A549 (cell line): Measurements from ENCODE around the gene SDHB. TPM values are rescaled to one million over a fixed set of nuclear protein-coding genes. Genes with fewer than 3 reads are reported as not detected.

Source experiments
- ATAC-seq, 2 experiments: fragments of 200-7000 bp in 1 of 2; fragments of >200 bp in 1 of 2; cut with Nextera tagmentation in 1 of 2; cut with Tn5 transposase in 1 of 2; 3 replicates each; pipeline versions ENCODE4 v1.8.0 to v1.9.1; 2018 to 2020; ENCODE audit warnings: mild to moderate bottlenecking in 1 of 2, moderate library complexity in 1 of 2
- CTCF ChIA-PET: fragments of 300-600 bp; sonication (Branson Sonifier 250); formaldehyde crosslinking; extraction: SDS; loops from one replicate; lab custom pipeline; 2021; ENCODE audit warnings: antibody characterized with exemption, inconsistent platforms; lab: Yijun Ruan, JAX
- POLR2A ChIA-PET: fragments of 350-600 bp; formaldehyde crosslinking; extraction: SDS; loops from one replicate; lab custom pipeline; 2021; ENCODE audit warnings: antibody characterized with exemption, inconsistent platforms; lab: Yijun Ruan, JAX
- DNase-seq, 2 experiments: peaks; one replicate each; pipeline versions ENCODE4 v3.0.0 to v3.0.0-alpha.2; 2011 to 2016; ENCODE audit warnings: low read depth in 1 of 2, low spot score in 1 of 2
- FAIRE-seq: peaks from 2 replicates; lab custom pipeline; 2011; peaks lifted over from hg19 to GRCh38; lab: Jason Lieb, UNC
- H3K27ac ChIP-seq, 2 experiments: fragments of >200 bp; sonication (Bioruptor Twin); formaldehyde crosslinking; 3 replicates each; pipeline ENCODE4 v1.5.1; 2016 to 2017
- H3K4me1 ChIP-seq: fragments of >200 bp; sonication (Bioruptor Twin); formaldehyde crosslinking; 3 replicates; pipeline ENCODE4 v1.6.1; 2016
- H3K4me2 ChIP-seq: fragments of >200 bp; sonication (Bioruptor Twin); formaldehyde crosslinking; 3 replicates; pipeline ENCODE4 v1.6.1; 2016
- H3K4me3 ChIP-seq: fragments of >200 bp; sonication (Bioruptor Twin); formaldehyde crosslinking; 3 replicates; pipeline ENCODE4 v1.5.1; 2016
- H3K9me3 ChIP-seq: fragments of >200 bp; sonication (Bioruptor Twin); formaldehyde crosslinking; 3 replicates; pipeline ENCODE4 v1.6.1; 2016
- CBX2 ChIP-seq: fragments of 200-600 bp; sonication (generic); IDR thresholded peaks from 2 replicates; pipeline ENCODE4 v1.6.1; 2016; ENCODE audit warnings: low read depth, mild to moderate bottlenecking, borderline replicate concordance
- CEBPB ChIP-seq, 2 experiments: fragments of >200 bp in 1 of 2; sonication (Bioruptor Twin) in 1 of 2; formaldehyde crosslinking in 1 of 2; IDR thresholded peaks; 2 replicates each; pipeline ENCODE4 v1.6.1; 2012 to 2016
- CHD2 ChIP-seq: fragments of 150-350 bp; IDR thresholded peaks from 2 replicates; pipeline ENCODE4 v1.6.1; 2014; ENCODE audit warnings: low read length; ENCODE audit not compliant: partially characterized antibody
- CHD4 ChIP-seq: fragments of 200-600 bp; sonication (generic); IDR thresholded peaks from 2 replicates; pipeline ENCODE4 v1.6.1; 2016; ENCODE audit warnings: antibody characterized with exemption, mild to moderate bottlenecking, borderline replicate concordance
- EHMT2 ChIP-seq: fragments of 200-600 bp; sonication (generic); IDR thresholded peaks from 2 replicates; pipeline ENCODE4 v1.6.1; 2016; ENCODE audit warnings: antibody characterized with exemption, low read depth, mild to moderate bottlenecking, moderate library complexity
- EP300 ChIP-seq, 2 experiments: fragments of >200 bp; sonication (Bioruptor Twin); formaldehyde crosslinking; IDR thresholded peaks; 2 replicates in 1 of 2; 3 replicates in 1 of 2; pipeline ENCODE4 v1.6.1; 2016 to 2017
- FOSB ChIP-seq: fragments of 250-450 bp; sonication (Bioruptor Pico); IDR thresholded peaks from 2 replicates; pipeline ENCODE4 v1.5.0; 2020; ENCODE audit warnings: mild to moderate bottlenecking, moderate library complexity
- HEYL ChIP-seq: fragments of 250-450 bp; sonication (Bioruptor Pico); IDR thresholded peaks from 2 replicates; pipeline ENCODE4 v1.8.0; 2021; ENCODE audit warnings: mild to moderate bottlenecking, moderate library complexity
- HOXB5 ChIP-seq: fragments of 250-450 bp; sonication (Bioruptor Pico); IDR thresholded peaks from 2 replicates; pipeline ENCODE4 v1.5.0; 2020; ENCODE audit warnings: mild to moderate bottlenecking, moderate library complexity
- JUN ChIP-seq, 2 experiments: fragments of >200 bp; sonication (Bioruptor Twin); formaldehyde crosslinking; IDR thresholded peaks; 2 replicates in 1 of 2; 3 replicates in 1 of 2; pipeline ENCODE4 v1.6.1; 2016 to 2017
- JUNB ChIP-seq: fragments of >200 bp; sonication (Bioruptor Twin); formaldehyde crosslinking; IDR thresholded peaks from 2 replicates; pipeline ENCODE4 v1.6.1; 2016
- KDM1A ChIP-seq: fragments of 200-600 bp; sonication (generic); IDR thresholded peaks from 2 replicates; pipeline ENCODE4 v1.6.1; 2016; ENCODE audit warnings: low read depth, mild to moderate bottlenecking
- MAFK ChIP-seq: fragments of 450-650 bp; IDR thresholded peaks from 2 replicates; pipeline ENCODE4 v1.6.1; 2014; ENCODE audit not compliant: partially characterized antibody
- MAZ ChIP-seq: fragments of 150-350 bp; IDR thresholded peaks from 2 replicates; pipeline ENCODE4 v1.6.1; 2014; ENCODE audit warnings: antibody characterized with exemption, low read depth, low read length, borderline replicate concordance
- PHF8 ChIP-seq: fragments of 200-600 bp; sonication (generic); IDR thresholded peaks from 2 replicates; pipeline ENCODE4 v1.6.1; 2016; ENCODE audit warnings: low read depth, mild to moderate bottlenecking, antibody characterized with exemption, moderate library complexity, borderline replicate concordance
- POLR2A ChIP-seq: IDR thresholded peaks from 2 replicates; pipeline ENCODE4 v1.6.1; 2012; ENCODE audit warnings: mild to moderate bottlenecking, low read length
- RCOR1 ChIP-seq: fragments of 150-350 bp; IDR thresholded peaks from 2 replicates; pipeline ENCODE4 v1.6.1; 2014; ENCODE audit warnings: antibody characterized with exemption, low read length, low read depth
- RFX5 ChIP-seq: fragments of 450-650 bp; IDR thresholded peaks from 2 replicates; pipeline ENCODE4 v1.7.1; 2014; ENCODE audit warnings: antibody characterized with exemption, mild to moderate bottlenecking, moderate library complexity
- RNF2 ChIP-seq: fragments of 200-600 bp; sonication (generic); IDR thresholded peaks from 2 replicates; pipeline ENCODE4 v1.6.1; 2016; ENCODE audit warnings: low read depth, mild to moderate bottlenecking, antibody characterized with exemption, moderate library complexity, borderline replicate concordance
- SMC3 ChIP-seq: fragments of >200 bp; sonication (Bioruptor Twin); formaldehyde crosslinking; IDR thresholded peaks from 3 replicates; pipeline ENCODE4 v1.6.1; 2018; ENCODE audit warnings: inconsistent platforms
- SREBF2 ChIP-seq: fragments of 450-650 bp; IDR thresholded peaks from 2 replicates; pipeline ENCODE4 v1.6.1; 2014; ENCODE audit warnings: mild to moderate bottlenecking, moderate library complexity
- TP53 ChIP-seq: fragments of 250-450 bp; sonication (Bioruptor Pico); IDR thresholded peaks from 2 replicates; pipeline ENCODE4 v1.5.0; 2021; ENCODE audit warnings: mild to moderate bottlenecking, moderate library complexity
- WGBS: methylation state at CpG from one replicate; pipeline ENCODE4 v1.1.6; 2017; ENCODE audit errors: missing lambda C conversion rate; 5-methylcytosine and 5-hydroxymethylcytosine counted together
- polyA plus RNA-seq, 4 experiments: library from polyadenylated mRNA; depleted of rRNA in 3 of 4; stranded (reverse); fragments of >200 nt; fragmentation: RNase III in 1 of 4; extraction: RNeasy Plus Mini Kit Qiagen cat#74134 plus additional on column Dnase treatment in 1 of 4; gene quantifications; 2 replicates in 3 of 4; 3 replicates in 1 of 4; pipeline ENCODE4 v1.2.3, GENCODE V29; 2011 to 2017
- TF ChIP-seq, protein P1 (sequence below): fragments of 200-600 bp; sonication (generic); IDR thresholded peaks from 2 replicates; pipeline ENCODE4 v1.6.1; 2016; ENCODE audit warnings: antibody characterized with exemption, mild to moderate bottlenecking, moderate library complexity
- TF ChIP-seq, protein P2 (sequence below): IDR thresholded peaks from 2 replicates; pipeline ENCODE4 v1.6.1; 2012
- TF ChIP-seq, protein P3 (sequence below): IDR thresholded peaks from 2 replicates; pipeline ENCODE4 v1.6.1; 2012
- TF ChIP-seq, protein P4 (sequence below): fragments of >200 bp; sonication (Bioruptor Twin); formaldehyde crosslinking; IDR thresholded peaks from 2 replicates; pipeline ENCODE4 v1.6.1; 2016

The SDHB gene
- polyA plus RNA-seq, 2 of the 4 experiments (the other 2 are of a cell fraction), result 114 to 262 TPM

DNA sequence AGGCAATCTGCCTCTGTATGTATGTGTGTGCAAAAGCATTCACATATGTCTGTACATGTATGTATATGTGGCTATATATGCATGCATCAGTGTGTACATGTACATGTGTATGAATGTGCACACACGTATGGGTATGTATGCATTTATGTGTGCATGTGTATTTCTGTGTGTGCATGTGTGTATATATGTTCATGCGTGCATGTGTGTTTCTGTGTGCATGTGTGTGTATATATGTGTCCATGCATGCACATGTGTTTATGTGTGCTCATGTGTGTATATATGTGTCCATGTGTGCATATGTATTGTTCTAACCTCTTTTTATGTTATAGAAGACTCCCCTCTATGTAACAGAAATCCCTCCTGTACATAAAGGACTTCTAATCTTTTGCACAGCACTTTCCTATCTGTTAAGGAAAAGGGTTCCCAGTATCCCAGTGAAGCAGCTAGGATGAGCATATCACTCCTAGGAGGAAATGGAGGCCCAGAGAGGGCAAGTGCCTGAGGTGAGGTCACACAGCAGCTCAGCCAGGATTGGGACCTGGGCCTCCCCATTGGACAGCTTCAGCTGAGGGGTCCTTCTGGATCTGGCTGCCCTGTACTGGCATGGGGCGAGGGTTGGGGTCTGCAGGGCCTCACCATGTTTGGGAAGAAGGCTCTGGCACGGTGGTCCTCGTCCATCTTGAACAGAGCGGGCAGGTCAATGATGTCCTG, 15.8 kb upstream of the SDHB start (continued):
- TF ChIP-seq, protein P1, sequence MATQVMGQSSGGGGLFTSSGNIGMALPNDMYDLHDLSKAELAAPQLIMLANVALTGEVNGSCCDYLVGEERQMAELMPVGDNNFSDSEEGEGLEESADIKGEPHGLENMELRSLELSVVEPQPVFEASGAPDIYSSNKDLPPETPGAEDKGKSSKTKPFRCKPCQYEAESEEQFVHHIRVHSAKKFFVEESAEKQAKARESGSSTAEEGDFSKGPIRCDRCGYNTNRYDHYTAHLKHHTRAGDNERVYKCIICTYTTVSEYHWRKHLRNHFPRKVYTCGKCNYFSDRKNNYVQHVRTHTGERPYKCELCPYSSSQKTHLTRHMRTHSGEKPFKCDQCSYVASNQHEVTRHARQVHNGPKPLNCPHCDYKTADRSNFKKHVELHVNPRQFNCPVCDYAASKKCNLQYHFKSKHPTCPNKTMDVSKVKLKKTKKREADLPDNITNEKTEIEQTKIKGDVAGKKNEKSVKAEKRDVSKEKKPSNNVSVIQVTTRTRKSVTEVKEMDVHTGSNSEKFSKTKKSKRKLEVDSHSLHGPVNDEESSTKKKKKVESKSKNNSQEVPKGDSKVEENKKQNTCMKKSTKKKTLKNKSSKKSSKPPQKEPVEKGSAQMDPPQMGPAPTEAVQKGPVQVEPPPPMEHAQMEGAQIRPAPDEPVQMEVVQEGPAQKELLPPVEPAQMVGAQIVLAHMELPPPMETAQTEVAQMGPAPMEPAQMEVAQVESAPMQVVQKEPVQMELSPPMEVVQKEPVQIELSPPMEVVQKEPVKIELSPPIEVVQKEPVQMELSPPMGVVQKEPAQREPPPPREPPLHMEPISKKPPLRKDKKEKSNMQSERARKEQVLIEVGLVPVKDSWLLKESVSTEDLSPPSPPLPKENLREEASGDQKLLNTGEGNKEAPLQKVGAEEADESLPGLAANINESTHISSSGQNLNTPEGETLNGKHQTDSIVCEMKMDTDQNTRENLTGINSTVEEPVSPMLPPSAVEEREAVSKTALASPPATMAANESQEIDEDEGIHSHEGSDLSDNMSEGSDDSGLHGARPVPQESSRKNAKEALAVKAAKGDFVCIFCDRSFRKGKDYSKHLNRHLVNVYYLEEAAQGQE, result no peak
- no peak for TF ChIP-seq TP53 (CRISPR knock-in tag)

DNA sequence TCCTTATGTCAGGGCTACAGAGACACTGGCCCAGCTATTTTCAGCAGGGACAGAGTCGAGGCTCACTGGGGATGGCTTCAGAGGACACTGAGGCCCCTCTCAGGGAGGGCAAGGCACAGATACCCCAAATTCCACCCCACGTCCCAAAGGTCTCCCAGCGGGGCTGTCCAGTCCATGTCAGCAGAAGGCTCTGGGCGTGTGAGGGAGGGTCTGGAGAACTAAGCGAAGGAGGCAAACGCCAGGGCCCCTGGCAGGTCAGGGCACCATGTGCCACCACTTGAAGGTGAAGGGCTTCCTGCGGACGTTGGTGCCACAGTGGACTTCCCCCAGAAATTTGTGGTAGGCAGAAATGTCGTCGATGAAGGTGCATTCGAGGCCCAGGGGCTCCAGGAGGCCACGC, 15.0 kb upstream of the SDHB start:
- no peak overlapping the region for H3K4me3 ChIP-seq
- no peak overlapping the region for H3K4me2 ChIP-seq
- H3K4me1 ChIP-seq, result no peaks in the 10 kb centered on the region
- WGBS, result 61% methylated on average over 10 of the region's 12 CpGs
- ChIA-PET CTCF (interaction anchor here (1.0 to 2.5 kb wide), 2 partner anchors 8 to 56 kb away, joined by 3 to 15 read pairs; no protein-coding TSS in a partner anchor), POLR2A (no interaction called here)
- H3K9me3 ChIP-seq, result no peaks in the 10 kb centered on the region; the same call in 2 of the 3 replicates
- no peak for DNase-seq
- FAIRE-seq, result no peak
- no peak for ATAC-seq
- TF ChIP-seq TP53 (CRISPR knock-in tag) (no peak), CBX2 (no peak), SMC3 (no peak), EP300 (IDR thresholded peaks at IDR 0.05) (no peak), JUN (IDR thresholded peaks at IDR 0.05) (no peak), MAZ (no peak), CHD4 (no peak)
- H3K27ac ChIP-seq, result no peak overlapping the region

DNA sequence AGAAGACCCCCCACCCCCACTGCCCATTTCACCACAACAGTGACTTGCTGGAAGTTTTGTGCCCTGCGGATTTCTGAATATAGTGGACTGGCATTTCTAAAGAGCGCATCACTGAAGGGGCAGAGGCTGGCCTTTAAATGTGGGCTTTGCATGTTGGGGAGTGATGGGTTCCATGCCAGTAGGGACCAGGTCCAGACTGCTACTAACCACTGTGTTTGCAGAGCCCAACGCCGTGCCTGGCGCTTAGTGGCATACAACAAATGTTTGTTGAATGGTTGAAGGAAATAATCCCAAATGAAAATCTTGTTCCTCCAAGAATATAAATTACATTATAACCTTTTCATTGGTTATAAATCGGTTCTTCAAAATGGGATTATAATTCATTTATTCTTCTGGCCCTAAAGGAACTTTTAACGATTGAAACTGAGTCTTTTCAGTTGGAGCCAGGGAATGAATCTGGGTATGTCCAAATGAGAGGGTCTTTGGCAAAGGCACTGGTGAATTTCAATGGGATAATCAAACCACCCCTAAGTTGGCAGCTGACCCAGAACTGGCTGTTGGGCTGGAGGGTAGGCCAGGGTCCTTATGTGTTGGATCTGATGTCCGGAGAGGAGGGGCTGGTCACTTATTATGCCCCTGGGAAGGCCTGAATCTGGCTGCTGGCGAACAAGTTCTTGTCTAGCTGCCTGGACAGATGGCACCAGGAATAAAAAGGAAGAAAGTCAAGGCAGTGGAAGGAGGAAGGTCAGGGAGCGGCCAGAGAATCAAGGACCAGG, 13.8 kb upstream of the SDHB start:
- POLR2A ChIA-PET, result no interaction called here
- no peaks in the 10 kb centered on the region for H3K4me1 ChIP-seq
- no peak overlapping the region for H3K4me2 ChIP-seq
- no peak overlapping the region for H3K4me3 ChIP-seq
- no peaks in the 10 kb centered on the region; the same call in 2 of the 3 replicates for H3K9me3 ChIP-seq
- no peak for TF ChIP-seq KDM1A
- no peak for TF ChIP-seq CEBPB (IDR thresholded peaks at IDR 0.05)
- TF ChIP-seq, protein P2, sequence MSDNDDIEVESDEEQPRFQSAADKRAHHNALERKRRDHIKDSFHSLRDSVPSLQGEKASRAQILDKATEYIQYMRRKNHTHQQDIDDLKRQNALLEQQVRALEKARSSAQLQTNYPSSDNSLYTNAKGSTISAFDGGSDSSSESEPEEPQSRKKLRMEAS, result no peak
- no peak for TF ChIP-seq MAFK
- TF ChIP-seq RFX5, result no peak
- WGBS, result 62% methylated on average over 10 of the region's 10 CpGs
- DNase-seq (no peak), FAIRE-seq (no peak), ATAC-seq (no peak)
- H3K27ac ChIP-seq, result no peak overlapping the region
- CTCF ChIA-PET, result no interaction called here

DNA sequence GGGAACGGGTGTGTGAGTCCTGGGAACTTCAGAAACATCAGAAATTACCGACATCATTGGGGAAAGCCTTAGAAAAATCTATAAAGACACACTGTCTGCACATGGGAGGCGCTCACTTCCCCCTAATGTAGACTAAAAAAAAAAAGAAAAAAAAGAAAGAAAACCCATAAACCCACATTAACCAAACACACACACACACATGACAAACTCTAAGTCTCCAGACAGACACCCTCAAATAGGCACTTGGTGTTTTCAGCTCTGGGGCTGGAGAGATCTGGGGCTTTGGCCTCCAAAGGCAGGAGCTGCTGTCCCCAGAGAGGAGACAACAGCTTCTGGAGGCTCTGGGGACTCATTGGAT, 13.2 kb upstream of the SDHB start:
- no peaks in the 10 kb centered on the region for H3K4me1 ChIP-seq
- H3K4me3 ChIP-seq, result no peak overlapping the region
- H3K9me3 ChIP-seq, result no peaks in the 10 kb centered on the region; the same call in 2 of the 3 replicates
- ATAC-seq, result no peak
- TF ChIP-seq POLR2A (no peak), RCOR1 (no peak), HEYL (no peak), CHD4 (no peak), RNF2 (no peak), CHD2 (no peak), HOXB5 (CRISPR knock-in tag) (no peak), MAFK (no peak), PHF8 (no peak), SREBF2 (no peak), EP300 (IDR thresholded peaks at IDR 0.05) (no peak), MAZ (no peak), JUNB (no peak), TP53 (CRISPR knock-in tag) (no peak), EHMT2 (no peak), FOSB (no peak)
- TF ChIP-seq, protein P3, sequence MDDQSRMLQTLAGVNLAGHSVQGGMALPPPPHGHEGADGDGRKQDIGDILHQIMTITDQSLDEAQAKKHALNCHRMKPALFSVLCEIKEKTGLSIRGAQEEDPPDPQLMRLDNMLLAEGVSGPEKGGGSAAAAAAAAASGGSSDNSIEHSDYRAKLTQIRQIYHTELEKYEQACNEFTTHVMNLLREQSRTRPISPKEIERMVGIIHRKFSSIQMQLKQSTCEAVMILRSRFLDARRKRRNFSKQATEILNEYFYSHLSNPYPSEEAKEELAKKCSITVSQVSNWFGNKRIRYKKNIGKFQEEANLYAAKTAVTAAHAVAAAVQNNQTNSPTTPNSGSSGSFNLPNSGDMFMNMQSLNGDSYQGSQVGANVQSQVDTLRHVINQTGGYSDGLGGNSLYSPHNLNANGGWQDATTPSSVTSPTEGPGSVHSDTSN, result no peak
- TF ChIP-seq, protein P4, sequence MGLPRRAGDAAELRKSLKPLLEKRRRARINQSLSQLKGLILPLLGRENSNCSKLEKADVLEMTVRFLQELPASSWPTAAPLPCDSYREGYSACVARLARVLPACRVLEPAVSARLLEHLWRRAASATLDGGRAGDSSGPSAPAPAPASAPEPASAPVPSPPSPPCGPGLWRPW, result no peak
- FAIRE-seq, result no peak
- ChIA-PET POLR2A (no interaction called here), CTCF (no interaction called here)
- 65% methylated on average over 3 of the region's 3 CpGs for WGBS
- DNase-seq, result no peak
- no peak overlapping the region for H3K4me2 ChIP-seq
- no peak overlapping the region for H3K27ac ChIP-seq
